BE2C (cell line): Measurements from ENCODE around the gene PLXDC1.

Experiments
- DNase-seq: peaks from one replicate; pipeline ENCODE4 v3.0.0-alpha.2; 2020
- H3K27me3 ChIP-seq: fragments of 250-450 bp; sonication (Bioruptor Pico); 2 replicates; pipeline ENCODE4 v1.5.1; 2020; ENCODE audit warnings: mild to moderate bottlenecking
- H3K36me3 ChIP-seq: fragments of 250-450 bp; sonication (Bioruptor Pico); 2 replicates; pipeline ENCODE4 v1.5.1; 2020; ENCODE audit warnings: mild to moderate bottlenecking
- H3K4me1 ChIP-seq: fragments of 250-450 bp; sonication (Bioruptor Pico); 2 replicates; pipeline ENCODE4 v1.5.1; 2020
- H3K4me3 ChIP-seq: 2 replicates; pipeline ENCODE4 v1.5.1; 2011; ENCODE audit warnings: low read depth, low read length
- H3K9me3 ChIP-seq: fragments of 250-450 bp; sonication (Bioruptor Pico); 2 replicates; pipeline ENCODE4 v1.5.1; 2020
- TF ChIP-seq, protein P1 (sequence below): IDR thresholded peaks from 2 replicates; pipeline ENCODE4 v1.5.1; 2012; ENCODE audit warnings: mild to moderate bottlenecking, low read depth, low read length

Gene PLXDC1

DNA sequence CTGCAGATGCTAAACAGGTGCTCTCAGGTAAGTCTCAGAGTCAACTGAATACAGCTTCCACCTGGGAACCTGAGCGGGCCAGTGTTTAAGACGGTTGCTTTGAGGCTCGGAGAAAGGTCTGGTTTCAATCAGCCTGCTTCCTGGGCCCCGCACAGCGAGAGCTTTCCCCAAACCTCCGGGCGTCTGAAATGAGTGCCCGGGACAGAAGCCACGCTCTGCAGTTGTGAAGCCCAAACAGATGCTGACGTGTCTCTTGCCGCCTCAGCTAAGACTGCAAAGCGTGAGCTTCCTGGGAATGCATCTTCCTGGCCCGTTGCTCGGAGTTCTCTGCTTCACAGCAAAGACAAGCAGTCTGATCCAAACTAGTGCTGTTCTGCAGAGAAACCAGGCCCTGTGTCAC is 36.7 kb downstream of the PLXDC1 start:
- no peak for DNase-seq
- Histone ChIP-seq H3K4me1 (no peaks in the 10 kb centered on the region), H3K36me3 (no peaks in the 10 kb centered on the region), H3K27me3 (no peaks in the 10 kb centered on the region), H3K9me3 (no peaks in the 10 kb centered on the region), H3K4me3 (no peak overlapping the region)
- TF ChIP-seq, protein P1, sequence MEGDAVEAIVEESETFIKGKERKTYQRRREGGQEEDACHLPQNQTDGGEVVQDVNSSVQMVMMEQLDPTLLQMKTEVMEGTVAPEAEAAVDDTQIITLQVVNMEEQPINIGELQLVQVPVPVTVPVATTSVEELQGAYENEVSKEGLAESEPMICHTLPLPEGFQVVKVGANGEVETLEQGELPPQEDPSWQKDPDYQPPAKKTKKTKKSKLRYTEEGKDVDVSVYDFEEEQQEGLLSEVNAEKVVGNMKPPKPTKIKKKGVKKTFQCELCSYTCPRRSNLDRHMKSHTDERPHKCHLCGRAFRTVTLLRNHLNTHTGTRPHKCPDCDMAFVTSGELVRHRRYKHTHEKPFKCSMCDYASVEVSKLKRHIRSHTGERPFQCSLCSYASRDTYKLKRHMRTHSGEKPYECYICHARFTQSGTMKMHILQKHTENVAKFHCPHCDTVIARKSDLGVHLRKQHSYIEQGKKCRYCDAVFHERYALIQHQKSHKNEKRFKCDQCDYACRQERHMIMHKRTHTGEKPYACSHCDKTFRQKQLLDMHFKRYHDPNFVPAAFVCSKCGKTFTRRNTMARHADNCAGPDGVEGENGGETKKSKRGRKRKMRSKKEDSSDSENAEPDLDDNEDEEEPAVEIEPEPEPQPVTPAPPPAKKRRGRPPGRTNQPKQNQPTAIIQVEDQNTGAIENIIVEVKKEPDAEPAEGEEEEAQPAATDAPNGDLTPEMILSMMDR, result no peak

DNA sequence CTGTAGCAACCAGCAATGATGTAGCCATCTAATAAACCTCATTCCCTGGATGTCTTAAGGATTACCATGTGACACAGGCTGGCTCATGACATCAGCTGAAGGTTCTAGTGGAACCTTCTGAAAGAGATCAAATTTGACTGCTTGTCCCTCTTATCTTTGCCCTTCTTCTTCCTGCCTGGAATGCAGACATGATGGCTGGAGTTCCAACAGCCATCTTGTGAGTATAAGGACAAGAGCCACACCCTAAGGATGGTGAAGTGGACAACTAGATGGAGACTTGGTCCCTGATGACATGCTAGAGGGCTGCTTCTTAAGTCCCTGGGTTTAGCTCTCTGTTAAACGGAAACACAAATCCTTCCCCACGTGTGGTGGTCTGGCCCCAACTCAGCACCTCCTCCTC is 37.6 kb downstream of the PLXDC1 start:
- no peak for DNase-seq
- Histone ChIP-seq H3K27me3 (no peaks in the 10 kb centered on the region), H3K9me3 (no peaks in the 10 kb centered on the region), H3K36me3 (no peaks in the 10 kb centered on the region), H3K4me3 (no peak overlapping the region), H3K4me1 (no peaks in the 10 kb centered on the region)
- TF ChIP-seq, protein P1, result no peak

DNA sequence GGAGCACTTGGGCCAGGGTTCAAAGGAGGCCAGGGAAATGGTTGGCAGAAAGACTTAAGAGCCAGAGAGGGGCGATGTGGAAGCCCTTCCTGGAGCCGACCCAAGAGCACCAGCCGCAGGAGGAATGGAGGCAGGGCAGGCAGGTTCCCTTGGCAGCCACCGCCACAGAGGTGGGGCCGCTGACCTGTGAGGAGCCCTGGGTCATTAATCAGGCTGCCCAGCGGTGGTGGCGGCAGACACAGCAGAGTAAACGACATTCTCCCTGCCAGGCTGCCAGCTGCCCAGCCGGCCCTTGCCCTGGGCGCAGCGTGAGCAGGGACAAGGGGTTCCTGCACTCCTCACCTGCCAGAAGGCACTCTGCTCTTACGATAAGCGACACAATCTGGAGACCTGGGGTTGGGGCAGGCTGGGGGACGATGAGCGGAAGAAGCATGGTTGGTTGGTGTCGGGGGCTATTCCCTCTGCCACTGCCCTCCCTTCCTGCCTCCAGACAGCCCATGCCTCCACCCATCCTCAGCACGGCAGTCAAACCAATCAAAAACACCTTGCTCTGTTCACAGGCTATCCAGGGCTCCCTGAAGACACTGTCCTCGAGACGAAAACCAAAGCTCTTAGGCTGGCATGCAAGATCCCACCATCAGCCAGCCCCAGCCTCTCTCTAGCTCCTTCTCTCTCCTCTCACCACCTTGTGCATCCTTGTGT is 40.9 kb downstream of the PLXDC1 start:
- Histone ChIP-seq H3K36me3 (no peaks in the 10 kb centered on the region), H3K4me3 (no peak overlapping the region), H3K4me1 (no peaks in the 10 kb centered on the region), H3K9me3 (no peaks in the 10 kb centered on the region), H3K27me3 (no peaks in the 10 kb centered on the region)
- TF ChIP-seq, protein P1, result no peak
- DNase-seq, result no peak

DNA sequence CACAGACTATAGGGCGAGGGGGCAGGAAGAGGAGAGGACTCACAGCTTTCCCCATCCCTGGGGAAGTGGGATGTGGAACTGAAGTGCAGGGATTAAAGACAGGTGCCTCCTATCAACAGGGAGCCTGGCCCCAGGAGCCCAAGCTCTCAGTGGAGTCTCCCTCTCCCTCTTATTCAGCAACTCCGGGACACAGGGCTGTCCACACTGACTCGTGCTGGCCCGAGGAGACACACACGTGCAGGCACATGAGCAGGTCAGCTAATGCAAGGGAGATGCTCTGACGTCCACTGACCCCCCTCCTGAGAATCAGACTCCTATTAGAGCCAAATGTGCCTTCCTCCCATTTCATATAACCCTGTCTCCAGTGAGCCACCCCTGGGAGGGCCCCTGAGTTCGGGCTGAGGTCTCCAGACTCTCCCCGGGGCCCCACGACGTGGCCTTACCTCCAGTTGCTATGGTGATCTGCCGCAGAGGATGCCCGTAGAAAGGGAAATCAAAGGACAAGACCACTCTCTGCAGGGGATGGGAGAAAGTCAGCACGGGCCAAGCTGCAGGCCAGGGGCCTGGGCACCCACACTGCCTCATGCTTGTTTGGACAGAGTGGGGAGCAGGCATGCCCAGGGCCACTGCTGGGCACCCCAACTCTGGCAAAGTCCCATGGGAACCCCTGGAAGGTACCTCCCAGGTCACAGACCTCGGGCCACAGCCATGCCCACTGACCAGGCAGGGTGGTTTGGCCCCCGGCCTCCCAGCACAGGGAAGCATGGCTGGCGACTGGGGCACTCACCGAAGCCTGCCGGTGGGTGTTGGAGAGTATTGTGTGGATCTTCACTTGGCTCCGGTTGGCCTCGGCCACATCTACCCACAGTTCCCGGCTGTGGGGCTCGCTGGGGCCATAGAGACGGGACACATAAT is 42.7 kb downstream of the PLXDC1 start:
- Histone ChIP-seq H3K4me1 (no peaks in the 10 kb centered on the region), H3K9me3 (no peaks in the 10 kb centered on the region), H3K4me3 (no peak overlapping the region), H3K36me3 (no peaks in the 10 kb centered on the region), H3K27me3 (no peaks in the 10 kb centered on the region)
- TF ChIP-seq, protein P1, result no peak
- no peak for DNase-seq

DNA sequence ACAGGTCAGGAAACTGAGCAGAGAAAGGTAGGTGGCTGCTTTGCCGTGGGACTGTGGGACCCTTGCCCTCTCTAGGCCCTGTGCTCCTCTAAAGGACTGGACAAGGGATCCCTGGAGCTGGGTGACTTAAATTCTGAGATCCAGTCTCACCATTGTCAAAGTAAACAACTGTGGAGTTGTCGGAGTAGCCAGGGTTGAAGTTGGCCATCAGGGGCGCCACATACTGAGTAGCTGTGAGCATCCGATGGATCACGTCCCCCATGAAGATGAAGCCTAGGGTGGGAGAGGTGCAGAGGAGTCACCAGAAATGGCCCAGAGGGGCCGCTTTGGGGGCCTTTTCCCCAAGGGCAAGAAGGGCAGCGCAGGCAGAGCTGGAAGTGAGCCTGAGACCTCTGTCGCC is 43.5 kb downstream of the PLXDC1 start:
- Histone ChIP-seq H3K4me1 (no peaks in the 10 kb centered on the region), H3K4me3 (no peak overlapping the region), H3K27me3 (no peaks in the 10 kb centered on the region), H3K36me3 (no peaks in the 10 kb centered on the region), H3K9me3 (no peaks in the 10 kb centered on the region)
- TF ChIP-seq, protein P1, result peak; percentile 6; the same call in 1 of the 2 replicates
- no peak for DNase-seq

GRCh38 chr17:39107155-39107554 is 44.3 kb downstream of the PLXDC1 start:
- Histone ChIP-seq H3K4me1 (no peaks in the 10 kb centered on the region), H3K36me3 (no peaks in the 10 kb centered on the region), H3K4me3 (no peak overlapping the region), H3K9me3 (no peaks in the 10 kb centered on the region), H3K27me3 (no peaks in the 10 kb centered on the region)
- no peak for DNase-seq
- TF ChIP-seq, protein P1, result no peak
